Stimulated activated CD8-positive, alpha-beta memory T cell treated with anti-CD3 and anti-CD28 coated beads, Interleukin-12 subunit alpha, Interleukin-12 subunit beta, amount 100 ng/mL, for 24 hours (primary cell): Measurements from ENCODE around the gene TMEM107.

Experiments used
- DNase-seq: peaks from one replicate; pipeline ENCODE4 v3.0.0-alpha.2; 2020; ENCODE audit errors: extremely low read depth

Gene TMEM107

DNA sequence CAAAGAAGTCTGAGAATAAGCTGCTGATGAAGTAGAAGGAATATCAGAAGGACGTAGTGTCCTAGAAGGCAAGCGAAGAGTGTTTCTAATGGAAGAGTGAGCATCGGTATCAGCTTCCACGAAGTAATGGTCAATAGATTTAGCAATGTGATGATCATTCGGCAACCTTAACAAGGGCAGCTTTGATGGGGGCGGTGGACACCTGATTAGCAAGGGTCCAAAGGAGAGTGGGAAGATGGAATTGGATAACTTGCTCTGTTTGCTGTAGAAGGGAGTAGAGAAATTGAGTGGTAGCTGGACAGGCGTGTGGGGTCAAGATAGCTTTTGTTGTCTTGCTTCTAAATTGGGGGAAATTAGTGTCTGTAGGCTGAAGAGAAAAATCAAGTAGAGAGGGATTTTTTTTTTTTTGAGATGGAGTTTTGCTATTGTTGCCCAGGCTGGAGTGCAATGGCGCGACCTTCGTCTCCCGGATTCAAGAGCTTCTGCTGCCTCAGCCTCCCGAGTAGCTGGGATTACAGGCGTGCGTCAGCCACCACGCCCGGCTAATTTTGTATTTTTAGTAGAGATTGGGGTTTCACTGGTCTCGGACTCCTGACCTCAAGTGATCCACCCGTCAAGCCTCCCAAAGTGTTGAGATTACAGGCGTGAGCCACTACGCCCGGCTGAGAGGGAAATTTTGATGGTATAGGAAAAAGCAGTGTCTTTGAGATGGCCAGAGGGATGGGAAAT, 38.4 kb downstream of the TMEM107 start:
- DNase-seq = no peak

- no peak for DNase-seq
Observed at GRCh38 chr17:8133941-8134340, 42.2 kb downstream of the TMEM107 start.

DNA sequence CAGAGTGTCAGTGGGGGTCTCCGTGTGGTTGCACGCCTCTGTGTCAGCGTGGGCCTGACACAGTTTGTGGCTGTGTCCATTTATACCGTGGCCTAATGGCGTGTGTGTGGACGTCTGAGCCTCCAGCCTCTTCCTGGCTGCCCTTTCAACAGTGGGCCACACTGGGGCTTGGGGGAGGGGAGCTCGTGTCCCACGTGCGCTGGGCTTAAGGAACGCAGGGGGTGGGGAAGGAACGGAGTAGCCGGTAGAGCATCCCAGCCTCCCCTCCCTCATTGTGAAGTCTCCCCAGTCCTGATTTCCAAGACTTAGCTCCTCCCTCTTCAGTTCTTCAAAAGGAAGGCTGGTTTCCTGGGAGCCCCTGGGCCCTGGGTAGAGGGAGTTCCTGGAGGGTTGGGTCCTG, 42.8 kb downstream of the TMEM107 start:
- no peak for DNase-seq

GRCh38 chr17:8131844-8132441, 44.2 kb downstream of the TMEM107 start:
- no peak for DNase-seq

GRCh38 chr17:8128125-8128784, 47.9 kb downstream of the TMEM107 start:
- no peak for DNase-seq

DNA sequence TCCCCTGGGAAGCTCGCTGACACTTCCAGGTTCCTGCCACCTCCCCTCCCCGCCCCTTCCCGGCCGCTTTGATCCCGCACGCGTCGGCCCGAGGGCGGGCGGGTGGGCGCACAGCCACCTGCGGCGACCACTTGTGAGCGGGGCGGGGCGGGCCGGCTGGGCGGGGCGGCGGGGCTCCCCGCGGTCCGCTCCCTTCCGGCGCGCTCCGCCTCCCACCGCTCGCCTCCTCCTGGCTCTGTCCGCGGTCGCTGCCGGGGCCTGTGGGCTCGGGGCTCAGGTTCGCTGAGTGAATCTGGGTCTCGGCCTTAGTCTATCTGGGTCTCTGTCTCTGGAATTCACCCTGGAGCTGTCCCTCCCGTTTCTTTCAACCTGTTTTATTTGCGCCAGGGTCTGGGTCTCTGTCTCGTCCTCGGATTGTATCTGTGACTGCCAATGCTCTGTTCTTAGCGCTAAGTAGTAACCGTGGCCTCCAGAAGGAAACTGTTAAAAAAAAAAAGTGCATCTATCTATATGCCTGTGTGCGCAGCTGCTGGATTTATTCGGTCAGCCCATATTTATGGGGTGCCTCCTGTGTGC, 49.6 kb downstream of the TMEM107 start:
- no peak for DNase-seq

- no peak for DNase-seq
Observed at GRCh38 chr17:8125947-8126490, 50.2 kb downstream of the TMEM107 start.

DNA sequence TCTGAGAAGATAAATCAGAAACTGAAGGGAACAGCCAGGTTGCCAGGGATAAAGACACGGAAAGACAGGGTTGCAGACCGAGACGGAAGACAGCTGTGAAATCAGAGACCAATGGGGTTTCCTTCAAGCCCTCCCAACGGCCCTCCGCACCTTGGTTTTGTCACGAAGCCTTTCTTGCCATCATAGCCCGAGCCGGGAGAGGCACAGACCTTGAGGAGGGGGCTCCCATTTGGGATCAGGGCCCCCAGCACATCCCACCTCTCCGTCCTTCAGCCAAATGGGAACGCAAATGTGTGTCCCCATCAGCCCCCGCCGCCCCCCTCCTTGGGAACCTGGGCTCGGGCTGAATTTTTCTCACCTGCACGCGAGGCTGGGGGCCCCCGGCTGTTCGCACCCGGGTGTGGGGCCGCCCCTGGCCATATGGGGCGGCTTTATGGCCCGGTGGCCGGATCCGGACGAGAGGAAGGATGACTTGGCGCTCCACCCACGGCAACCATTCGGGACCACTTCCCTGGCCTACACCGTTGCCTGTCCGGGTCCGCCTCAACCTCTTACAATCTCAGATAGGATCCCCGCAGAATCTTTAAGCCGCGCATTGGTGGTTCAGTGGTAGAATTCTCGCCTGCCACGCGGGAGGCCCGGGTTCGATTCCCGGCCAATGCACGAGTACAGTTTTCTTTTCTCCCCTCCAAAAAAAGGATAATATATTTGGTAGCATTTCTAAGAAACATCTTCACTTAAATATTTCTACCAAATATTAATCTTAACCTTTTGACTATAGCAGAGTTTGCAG, 50.8 kb downstream of the TMEM107 start:
- DNase-seq = peak; percentile 59

GRCh38 chr17:8124350-8125153, 51.6 kb downstream of the TMEM107 start:
- DNase-seq = no peak

DNA sequence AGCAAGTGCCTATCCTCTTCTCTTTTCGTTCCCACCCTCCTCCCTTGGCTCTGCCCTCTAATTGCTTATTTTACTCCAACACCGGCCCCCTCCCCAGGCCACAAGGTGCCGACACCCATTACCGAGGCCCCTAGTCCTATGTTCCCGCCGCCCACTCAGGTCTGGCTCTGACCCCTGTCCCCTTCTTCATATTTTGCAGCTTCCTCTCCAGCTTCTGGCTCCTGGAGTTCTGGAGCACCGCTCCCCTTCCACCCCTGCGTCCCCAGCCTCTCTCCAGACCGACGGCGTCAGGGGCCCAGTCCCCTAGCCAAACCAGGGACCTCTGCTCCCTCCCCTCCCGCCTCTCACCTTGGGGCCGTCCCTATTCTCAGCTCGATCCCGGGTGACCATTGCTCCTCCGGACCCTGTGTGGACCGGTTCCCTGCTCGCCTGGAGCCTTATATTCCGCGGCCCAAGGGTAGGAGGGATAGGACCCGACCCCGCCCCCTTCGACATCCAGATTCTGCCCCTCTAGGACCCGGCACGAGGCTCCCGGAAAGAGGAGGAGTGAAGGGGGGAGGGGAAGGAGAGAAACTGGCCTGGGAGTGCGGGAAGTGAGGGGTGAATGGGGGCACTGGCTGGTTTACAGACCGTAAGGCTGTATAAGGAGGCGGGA, 52.4 kb downstream of the TMEM107 start, which contains the start of gene HES7:
Gene HES7, minus strand, starts transcription at position 412 of the 655 bp plus-strand sequence. Its CDS starts 22 bp downstream, at position 390.
- DNase-seq = no peak

- no peak for DNase-seq
Observed at GRCh38 chr17:8122924-8123694, 53.1 kb downstream of the TMEM107 start.
